Ishikawa (cell line): ENCODE results near the gene LTA4H.

Experiments used
- CEBPB ChIP-seq: IDR thresholded peaks from 2 replicates; pipeline ENCODE4 v1.6.1; 2012
- CREB1 ChIP-seq: IDR thresholded peaks from 2 replicates; pipeline ENCODE4 v1.6.1; 2012; ENCODE audit warnings: low read depth
- EGR1 ChIP-seq: IDR thresholded peaks from 2 replicates; pipeline ENCODE4 v1.6.1; 2012
- EP300 ChIP-seq: IDR thresholded peaks from 2 replicates; pipeline ENCODE4 v1.6.1; 2012; ENCODE audit warnings: borderline replicate concordance
- FOXM1 ChIP-seq: IDR thresholded peaks from 2 replicates; pipeline ENCODE4 v1.6.1; 2012; ENCODE audit warnings: low read depth, borderline replicate concordance
- NFIC ChIP-seq: IDR thresholded peaks from 2 replicates; pipeline ENCODE4 v1.6.1; 2012
- RAD21 ChIP-seq: IDR thresholded peaks from 2 replicates; pipeline ENCODE4 v1.6.1; 2012; ENCODE audit warnings: low read depth
- TAF1 ChIP-seq: IDR thresholded peaks from 2 replicates; pipeline ENCODE4 v1.6.1; 2012; ENCODE audit warnings: low read depth, mild to moderate bottlenecking
- TCF12 ChIP-seq: IDR thresholded peaks from 2 replicates; pipeline ENCODE4 v1.6.1; 2012; ENCODE audit warnings: low read depth
- TEAD4 ChIP-seq: IDR thresholded peaks from 2 replicates; pipeline ENCODE4 v1.6.1; 2012
- YY1 ChIP-seq: IDR thresholded peaks from 2 replicates; pipeline ENCODE4 v1.6.1; 2012; ENCODE audit warnings: low read depth
- ZBTB7A ChIP-seq: IDR thresholded peaks from 2 replicates; pipeline ENCODE4 v1.6.1; 2012; ENCODE audit warnings: low read depth
- TF ChIP-seq, protein P1 (sequence below): IDR thresholded peaks from 2 replicates; pipeline ENCODE4 v1.6.1; 2012
- TF ChIP-seq, protein P2 (sequence below): IDR thresholded peaks from 2 replicates; pipeline ENCODE4 v1.6.1; 2012; ENCODE audit warnings: low read depth, mild to moderate bottlenecking
- TF ChIP-seq, protein P3 (sequence below): IDR thresholded peaks from 2 replicates; pipeline ENCODE4 v1.6.1; 2012

Gene LTA4H

DNA sequence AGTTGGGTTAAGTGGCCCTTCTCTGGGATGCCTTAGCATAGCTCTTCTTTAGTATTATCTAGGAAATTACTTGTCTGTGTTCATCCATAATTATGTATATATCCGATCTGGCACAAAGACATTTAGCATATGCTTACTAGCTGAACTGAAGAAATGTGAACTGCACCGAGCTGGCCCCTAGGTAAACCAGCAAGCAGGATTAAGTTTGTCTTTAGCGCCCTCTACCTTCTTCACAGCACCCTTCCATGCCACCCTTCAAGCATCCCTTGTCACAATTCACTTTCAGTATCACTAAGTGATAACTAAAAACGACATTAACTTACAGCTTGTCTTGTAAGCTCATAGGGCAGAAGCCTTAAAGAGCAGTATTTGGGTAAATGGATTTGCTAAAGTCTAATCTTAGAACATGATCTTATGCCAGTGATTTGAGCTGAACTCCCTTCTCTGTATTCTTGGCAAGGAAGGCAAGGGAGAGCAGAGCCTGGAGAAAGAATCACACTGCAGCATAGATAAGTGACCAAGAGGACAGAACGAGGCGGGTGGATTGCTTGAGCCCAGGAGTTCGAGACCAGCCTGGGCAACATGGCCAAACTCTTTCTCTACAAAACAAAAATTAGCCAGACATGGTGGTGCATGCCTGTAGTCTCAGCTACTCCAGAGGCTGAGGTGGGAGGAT lies 36.6 kb downstream of the LTA4H start:
- peak; percentile 82 for TF ChIP-seq RAD21
- TF ChIP-seq FOXM1 = no peak

DNA sequence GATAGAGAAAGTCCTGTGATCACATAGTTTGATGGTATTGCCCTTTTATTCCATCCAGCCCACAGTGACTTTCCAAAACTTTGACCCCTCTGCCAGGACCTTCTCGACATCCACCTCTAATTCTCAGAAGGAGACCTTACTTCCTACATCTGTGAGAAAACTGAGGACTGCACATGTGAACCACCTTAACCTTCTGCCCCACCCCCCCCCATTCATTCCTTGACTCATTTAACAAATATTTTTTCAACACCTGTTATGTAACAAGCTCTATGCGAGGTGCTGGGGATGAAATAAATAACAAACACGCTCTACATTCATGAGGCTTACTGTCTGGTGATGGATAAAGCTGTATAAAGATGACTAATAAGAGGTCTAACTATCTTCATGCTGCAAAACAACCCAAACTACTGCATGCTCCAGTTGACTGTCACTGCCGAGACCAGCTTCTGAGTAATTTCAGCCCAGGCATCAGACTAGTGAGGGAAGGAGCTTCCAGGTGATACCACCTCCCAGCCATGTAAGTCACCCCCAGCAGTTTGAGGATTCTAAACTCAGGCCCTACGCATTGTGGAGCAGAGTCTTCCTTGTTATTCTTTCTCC lies 37.4 kb downstream of the LTA4H start:
- no peak for TF ChIP-seq TCF12
- no peak for TF ChIP-seq TAF1
- TF ChIP-seq FOXM1 = no peak
- TF ChIP-seq, protein P1, sequence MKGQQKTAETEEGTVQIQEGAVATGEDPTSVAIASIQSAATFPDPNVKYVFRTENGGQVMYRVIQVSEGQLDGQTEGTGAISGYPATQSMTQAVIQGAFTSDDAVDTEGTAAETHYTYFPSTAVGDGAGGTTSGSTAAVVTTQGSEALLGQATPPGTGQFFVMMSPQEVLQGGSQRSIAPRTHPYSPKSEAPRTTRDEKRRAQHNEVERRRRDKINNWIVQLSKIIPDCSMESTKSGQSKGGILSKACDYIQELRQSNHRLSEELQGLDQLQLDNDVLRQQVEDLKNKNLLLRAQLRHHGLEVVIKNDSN = no peak
- no peak for TF ChIP-seq NFIC
- no peak for TF ChIP-seq CEBPB
- TF ChIP-seq, protein P2, sequence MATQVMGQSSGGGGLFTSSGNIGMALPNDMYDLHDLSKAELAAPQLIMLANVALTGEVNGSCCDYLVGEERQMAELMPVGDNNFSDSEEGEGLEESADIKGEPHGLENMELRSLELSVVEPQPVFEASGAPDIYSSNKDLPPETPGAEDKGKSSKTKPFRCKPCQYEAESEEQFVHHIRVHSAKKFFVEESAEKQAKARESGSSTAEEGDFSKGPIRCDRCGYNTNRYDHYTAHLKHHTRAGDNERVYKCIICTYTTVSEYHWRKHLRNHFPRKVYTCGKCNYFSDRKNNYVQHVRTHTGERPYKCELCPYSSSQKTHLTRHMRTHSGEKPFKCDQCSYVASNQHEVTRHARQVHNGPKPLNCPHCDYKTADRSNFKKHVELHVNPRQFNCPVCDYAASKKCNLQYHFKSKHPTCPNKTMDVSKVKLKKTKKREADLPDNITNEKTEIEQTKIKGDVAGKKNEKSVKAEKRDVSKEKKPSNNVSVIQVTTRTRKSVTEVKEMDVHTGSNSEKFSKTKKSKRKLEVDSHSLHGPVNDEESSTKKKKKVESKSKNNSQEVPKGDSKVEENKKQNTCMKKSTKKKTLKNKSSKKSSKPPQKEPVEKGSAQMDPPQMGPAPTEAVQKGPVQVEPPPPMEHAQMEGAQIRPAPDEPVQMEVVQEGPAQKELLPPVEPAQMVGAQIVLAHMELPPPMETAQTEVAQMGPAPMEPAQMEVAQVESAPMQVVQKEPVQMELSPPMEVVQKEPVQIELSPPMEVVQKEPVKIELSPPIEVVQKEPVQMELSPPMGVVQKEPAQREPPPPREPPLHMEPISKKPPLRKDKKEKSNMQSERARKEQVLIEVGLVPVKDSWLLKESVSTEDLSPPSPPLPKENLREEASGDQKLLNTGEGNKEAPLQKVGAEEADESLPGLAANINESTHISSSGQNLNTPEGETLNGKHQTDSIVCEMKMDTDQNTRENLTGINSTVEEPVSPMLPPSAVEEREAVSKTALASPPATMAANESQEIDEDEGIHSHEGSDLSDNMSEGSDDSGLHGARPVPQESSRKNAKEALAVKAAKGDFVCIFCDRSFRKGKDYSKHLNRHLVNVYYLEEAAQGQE = no peak
- TF ChIP-seq RAD21 = no peak
- no peak for TF ChIP-seq YY1
- TF ChIP-seq, protein P3, sequence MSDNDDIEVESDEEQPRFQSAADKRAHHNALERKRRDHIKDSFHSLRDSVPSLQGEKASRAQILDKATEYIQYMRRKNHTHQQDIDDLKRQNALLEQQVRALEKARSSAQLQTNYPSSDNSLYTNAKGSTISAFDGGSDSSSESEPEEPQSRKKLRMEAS = no peak
- TF ChIP-seq EGR1 = no peak
- no peak for TF ChIP-seq EP300
- TF ChIP-seq ZBTB7A = no peak
- TF ChIP-seq TEAD4 = no peak
- TF ChIP-seq CREB1 = no peak

DNA sequence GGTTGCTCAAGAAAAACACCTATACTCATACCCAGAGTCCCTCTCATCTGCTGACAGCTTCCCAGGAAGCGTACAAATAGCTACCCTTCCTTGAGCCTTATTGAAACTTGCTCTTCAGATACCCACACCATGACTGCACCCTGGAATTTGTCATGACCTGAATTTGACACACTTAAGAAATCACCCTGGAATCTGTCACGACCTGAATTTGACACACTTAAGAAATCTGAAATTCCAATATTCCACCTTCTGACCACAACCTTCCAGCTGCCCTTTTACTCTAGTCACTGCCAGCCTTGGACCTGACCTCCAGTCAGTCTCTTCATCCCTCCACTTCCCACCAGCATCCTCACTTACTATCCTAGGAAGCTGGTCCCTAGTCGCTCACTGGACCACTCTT lies 38.1 kb downstream of the LTA4H start:
- no peak for TF ChIP-seq FOXM1
- no peak for TF ChIP-seq TAF1
- TF ChIP-seq EGR1 = no peak
- no peak for TF ChIP-seq RAD21
- no peak for TF ChIP-seq CEBPB
- TF ChIP-seq TCF12 = no peak
- no peak for TF ChIP-seq NFIC
- TF ChIP-seq, protein P2 = no peak
- no peak for TF ChIP-seq CREB1
- TF ChIP-seq EP300 = no peak
- no peak for TF ChIP-seq YY1
- TF ChIP-seq, protein P3 = no peak
- TF ChIP-seq, protein P1 = no peak

DNA sequence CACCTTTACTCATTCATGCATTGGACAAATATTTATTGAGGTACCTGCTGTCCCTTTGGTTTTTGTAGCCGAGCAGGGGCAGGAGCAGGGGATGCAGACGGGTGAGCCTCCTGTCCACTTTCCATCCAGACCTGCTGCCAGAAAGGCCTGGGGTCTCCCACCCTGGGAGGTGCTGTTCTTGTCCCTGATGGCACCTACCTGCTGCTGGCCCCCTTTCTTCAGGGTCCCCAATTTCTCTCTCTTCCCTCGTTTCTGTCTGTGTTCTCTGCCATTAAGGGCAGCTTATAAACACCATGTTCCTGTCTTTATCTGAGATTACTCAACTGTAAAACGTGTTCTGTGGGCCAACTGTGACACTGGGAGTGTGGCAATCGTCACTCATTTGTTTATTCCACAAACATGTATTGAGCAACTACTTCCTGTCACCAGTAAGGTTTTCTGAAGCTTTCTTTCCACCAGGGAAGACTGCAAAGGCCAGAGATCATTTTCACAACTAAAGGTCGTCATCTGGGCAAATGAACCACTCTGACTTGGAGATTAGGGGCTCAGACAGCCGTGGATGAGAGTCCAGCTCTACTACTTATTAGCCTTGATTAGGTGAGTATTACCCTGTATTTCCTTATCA lies 39.2 kb downstream of the LTA4H start, which contains the start of gene HAL:
Gene HAL (minus strand): TSS at position 311 of the 625 bp plus-strand sequence. CDS start 434 bp downstream, outside the sequence.
- TF ChIP-seq FOXM1 = no peak

DNA sequence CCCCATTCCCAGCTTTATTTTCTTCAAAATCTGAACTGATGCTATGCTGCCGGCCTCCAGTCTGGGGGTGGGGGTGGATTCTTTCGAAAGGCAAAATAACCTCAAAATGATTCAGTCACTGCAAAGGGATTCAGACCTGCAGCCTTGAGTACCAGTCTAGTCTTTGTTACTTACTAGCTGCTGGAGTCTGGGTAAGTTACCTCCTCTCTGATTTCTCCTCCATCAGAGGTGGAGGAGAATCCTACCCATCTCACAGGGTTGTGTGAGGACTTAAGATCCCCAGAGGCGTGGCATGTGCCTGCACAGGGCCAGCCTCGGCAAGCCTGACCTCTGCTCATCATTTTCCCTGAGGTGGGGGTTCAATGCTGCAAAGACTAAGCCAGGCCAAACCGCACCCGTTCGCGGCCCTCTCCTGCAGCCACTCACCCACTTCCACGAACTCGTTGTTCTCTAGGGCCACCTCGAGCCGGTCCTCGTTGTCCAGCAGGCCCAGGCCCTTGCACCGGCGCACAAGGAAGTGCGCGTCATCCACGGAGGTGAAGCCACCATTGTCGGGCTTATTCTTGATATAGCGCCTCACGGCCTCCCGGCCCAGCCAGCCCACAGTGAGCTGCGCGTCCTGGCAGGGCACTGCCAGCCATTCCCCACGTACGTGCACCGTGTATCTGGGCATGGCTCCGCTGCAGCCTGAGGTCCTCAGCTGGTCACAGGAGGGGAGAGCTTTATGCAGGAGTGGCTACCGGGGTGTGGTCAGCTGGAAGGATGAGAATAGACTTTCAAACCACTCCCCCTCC lies 40.0 kb downstream of the LTA4H start:
- TF ChIP-seq EGR1 = no peak
- no peak for TF ChIP-seq CREB1
- TF ChIP-seq, protein P1 = no peak
- no peak for TF ChIP-seq YY1
- TF ChIP-seq EP300 = no peak
- TF ChIP-seq TAF1 = no peak
